ENCODE results near the gene COL5A2.

DNA sequence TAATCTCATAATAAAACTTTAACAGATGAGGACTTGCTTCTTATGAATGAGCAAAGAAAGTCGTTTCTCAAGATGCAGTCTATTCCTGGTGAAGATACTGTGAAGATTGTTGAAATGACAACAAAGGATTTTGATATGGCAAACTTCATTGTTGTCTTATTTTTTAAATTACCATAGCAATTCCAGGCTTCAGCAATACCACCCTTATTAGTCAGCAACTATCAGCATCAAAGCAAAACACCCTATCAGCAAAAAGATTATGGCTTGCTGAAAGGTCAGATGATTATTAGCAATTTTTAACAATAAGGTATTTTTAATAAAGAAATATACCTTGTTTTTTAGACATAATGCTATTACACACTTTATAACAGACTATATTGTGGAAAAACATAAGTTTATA lies 88.3 kb downstream of the COL5A2 start:
- TF ChIP-seq, protein P1, sequence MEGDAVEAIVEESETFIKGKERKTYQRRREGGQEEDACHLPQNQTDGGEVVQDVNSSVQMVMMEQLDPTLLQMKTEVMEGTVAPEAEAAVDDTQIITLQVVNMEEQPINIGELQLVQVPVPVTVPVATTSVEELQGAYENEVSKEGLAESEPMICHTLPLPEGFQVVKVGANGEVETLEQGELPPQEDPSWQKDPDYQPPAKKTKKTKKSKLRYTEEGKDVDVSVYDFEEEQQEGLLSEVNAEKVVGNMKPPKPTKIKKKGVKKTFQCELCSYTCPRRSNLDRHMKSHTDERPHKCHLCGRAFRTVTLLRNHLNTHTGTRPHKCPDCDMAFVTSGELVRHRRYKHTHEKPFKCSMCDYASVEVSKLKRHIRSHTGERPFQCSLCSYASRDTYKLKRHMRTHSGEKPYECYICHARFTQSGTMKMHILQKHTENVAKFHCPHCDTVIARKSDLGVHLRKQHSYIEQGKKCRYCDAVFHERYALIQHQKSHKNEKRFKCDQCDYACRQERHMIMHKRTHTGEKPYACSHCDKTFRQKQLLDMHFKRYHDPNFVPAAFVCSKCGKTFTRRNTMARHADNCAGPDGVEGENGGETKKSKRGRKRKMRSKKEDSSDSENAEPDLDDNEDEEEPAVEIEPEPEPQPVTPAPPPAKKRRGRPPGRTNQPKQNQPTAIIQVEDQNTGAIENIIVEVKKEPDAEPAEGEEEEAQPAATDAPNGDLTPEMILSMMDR (IDR thresholded peaks at IDR 0.05; ENCODE audit: extremely low read depth in 1 of 2, insufficient read depth in 1 of 2, low read depth in 1 of 2, low read length in 2 of 2): no peak
- no peak for TF ChIP-seq POLR2AphosphoS5 (IDR thresholded peaks at IDR 0.05; ENCODE audit: insufficient read depth, low read depth, low read length)
- TF ChIP-seq EZH2 (IDR thresholded peaks at IDR 0.05; ENCODE audit: borderline replicate concordance, low read depth, low read length, severe bottlenecking): no peak

Measured in endothelial cell of umbilical vein (primary cell).